KG1 (cell line): ENCODE data around the gene C19orf12.
"Not testable (repeated sequence)": the region's sequence is repeated elsewhere in the genome, so short reads cannot be mapped to it uniquely, and the experiment has no call there.

ENCODE experiments used
- DNase-seq: peaks from one replicate; lab custom pipeline; 2025; lab: John Stamatoyannopoulos, UW

C19orf12 gene

DNA sequence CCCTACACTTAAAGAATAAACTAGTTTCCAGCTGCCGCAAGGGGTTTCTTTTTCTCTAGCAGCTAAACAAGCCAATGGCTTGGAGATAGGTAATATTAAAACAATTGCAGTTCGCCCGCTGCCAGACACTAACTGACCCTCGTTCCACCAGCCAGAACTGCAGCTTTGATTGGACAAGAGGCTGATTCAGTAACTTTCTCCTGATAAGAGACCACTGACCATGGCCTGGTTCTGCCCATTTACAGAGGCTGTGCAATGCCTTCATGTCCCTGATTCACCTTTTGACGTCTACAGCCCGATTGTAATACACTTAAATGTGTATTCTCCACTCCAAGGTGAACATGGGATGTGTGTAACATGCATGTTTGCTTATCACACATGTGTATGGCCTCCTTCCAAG is 12.8 kb upstream of the C19orf12 start:
- no peak for DNase-seq

DNA sequence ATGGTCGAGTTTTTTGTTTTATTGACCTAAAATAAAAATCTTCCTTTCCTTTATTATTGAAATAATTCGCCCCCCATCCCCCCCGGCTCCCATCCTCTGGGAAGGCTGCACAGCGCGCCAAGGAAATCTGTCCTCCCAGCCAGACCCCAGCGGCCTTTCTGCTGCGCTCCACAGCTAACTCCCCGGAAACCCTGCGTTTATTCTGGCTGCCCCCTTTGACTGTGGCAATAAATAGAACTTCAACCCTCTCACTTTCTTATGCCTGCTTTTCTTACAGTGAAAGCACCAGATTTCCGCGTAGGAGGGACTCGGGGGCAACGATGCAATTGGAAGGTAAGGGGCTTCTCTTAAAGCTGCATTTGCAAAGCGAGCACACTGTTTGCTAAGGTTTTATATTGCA is 9.7 kb upstream of the C19orf12 start:
- no peak for DNase-seq

DNA sequence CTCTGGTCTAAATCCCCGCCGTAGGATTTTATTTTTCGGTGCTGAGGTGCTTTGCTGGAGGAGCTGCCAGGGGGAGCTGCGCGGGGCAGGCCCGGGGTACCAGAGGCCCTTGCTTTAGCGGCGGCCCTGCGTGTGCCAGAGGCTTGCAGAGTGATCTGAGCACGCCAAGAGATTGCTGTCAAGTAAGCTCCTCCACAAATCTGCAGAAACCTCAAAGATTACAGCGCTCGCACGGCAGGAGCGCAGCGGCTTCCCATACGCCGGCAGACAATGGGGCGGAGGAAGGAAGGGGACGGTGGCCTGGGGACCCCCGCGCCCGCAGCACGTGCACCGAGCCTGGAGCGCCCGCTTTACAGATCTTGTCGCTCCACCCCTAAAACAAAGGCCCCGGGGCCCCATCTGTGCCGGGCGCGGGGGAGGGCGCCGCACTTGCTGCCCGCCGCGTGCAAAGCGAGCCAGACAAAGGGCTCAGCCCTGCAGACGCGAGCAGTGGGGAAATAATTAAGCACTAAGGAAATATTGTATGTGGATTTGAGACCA is 9.1 kb upstream of the C19orf12 start:
- peak; percentile 27 for DNase-seq

DNA sequence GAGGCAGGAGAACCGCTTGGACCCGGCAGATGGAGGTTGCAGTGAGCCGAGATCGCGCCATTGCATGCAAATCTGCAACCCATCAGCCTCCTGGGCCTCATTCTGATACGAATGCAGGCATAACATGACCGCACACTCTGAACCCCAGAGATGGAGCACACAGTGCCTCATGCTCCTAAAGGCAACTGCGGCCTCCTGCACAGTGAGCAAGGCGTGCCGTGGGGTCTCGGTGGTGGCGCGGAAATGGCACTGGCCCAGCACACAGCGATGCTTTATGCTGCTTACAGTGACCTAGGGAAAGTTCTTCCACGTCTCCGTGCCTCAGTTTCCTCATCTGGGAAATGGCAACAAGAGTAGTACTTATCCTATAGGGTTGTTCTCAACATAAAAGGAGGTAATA is 2.0 kb upstream of the C19orf12 start:
- no peak for DNase-seq

DNA sequence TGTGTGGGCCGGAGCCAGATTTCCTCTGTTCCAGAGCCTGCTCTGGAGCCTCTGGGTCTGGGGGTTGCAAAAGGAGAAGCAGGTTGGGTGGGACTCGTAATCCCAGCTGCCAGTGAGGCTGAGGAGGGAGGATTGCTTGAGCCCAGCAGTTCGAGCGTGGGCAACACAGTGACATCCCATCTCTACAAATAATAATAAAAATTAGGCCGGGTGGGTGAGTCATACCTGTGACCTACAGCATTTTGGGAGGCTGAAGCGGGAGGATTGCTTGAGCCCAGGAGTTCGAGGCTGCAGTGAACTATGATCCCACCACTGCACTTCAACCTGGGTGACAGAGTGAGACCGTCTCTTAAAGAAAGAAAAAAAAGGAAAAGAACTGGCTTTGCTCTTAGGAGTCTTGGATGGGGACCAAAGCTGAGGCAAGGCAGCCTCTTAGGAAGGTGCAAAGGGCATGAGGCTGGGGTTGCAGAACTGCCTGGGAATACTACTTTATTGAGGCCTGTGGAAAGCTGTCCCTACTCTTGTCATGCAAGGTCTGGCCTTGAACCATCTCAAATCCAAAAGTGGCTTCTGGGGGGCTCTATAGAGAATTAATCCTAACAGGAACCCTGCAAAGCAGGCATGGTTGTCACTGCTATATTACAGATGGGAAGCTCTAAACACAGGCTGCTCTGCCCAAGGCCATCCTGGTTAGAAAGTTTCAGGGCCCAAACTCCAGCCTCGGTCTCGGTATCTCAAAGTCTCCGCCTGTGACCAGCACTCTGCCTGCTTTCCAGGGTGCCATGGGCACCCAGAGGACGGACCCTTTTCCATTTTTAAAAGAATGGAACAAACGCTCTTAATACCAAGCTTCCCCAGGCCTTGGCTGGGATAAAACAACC is 880 bp upstream of the C19orf12 start:
- no peak for DNase-seq

DNA sequence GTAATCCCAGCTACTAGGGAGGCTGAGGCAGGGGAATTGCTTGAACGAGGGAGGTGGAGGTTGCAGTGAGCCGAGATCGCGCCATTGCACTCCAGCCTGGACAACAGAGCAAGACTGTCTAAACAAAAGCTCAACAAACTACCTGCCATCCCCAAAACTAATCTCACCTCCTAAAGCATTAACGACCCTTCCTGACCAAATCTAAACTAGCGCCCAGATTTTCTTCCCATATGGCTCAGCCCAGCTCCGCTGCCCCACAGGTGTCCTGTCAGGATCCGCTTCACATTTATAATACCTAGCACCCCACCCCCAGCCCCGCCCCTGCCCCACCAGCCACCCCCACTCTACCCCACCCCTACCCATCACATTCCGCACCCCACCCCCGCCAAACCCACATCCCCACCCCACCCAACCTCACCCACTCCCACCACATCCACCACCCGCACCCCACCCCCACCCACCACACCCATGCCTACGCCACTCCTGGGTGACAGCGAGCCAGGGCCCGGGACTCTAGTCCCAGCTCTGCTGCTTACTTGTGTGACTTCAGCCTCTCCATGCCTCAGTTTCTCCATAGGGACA is 599 bp downstream of the C19orf12 start:
- DNase-seq: no peak

DNA sequence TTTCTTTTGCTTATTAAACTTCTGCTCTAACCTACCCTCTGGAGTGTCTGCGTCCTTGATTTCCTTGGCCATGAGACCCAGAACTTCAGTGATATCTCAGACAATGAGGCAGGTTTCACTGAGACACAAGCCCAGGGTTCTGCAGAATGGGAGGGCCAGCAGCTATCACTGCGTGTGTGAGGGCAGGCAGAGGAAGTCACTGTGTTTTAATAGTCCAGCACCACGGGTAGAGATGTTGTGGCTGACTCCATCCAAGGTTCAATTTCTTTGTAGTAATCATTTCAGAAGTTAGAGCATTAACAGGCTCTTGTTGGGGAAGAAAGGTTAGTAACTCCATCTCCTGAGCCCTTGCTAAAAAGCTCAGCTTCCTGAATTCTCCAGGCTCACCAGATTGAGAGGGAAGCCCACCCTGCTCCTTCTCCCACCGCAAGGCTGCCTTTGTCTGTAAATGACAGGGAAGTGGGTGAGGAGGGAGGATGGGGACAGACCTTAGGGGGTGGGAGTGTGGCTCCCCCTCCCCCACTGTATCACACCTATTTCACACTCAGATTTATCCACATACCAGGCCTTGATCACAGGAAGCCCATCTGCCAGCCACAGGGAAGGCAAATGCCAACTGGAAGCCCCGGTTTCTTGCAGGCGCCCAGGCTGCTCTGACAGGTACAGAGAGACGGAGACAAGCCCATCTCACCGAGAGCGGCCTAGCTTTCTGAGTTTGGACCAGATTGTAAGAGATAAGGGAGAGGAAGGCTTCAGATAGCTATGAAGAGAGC is 2.1 kb downstream of the C19orf12 start:
- no peak for DNase-seq

DNA sequence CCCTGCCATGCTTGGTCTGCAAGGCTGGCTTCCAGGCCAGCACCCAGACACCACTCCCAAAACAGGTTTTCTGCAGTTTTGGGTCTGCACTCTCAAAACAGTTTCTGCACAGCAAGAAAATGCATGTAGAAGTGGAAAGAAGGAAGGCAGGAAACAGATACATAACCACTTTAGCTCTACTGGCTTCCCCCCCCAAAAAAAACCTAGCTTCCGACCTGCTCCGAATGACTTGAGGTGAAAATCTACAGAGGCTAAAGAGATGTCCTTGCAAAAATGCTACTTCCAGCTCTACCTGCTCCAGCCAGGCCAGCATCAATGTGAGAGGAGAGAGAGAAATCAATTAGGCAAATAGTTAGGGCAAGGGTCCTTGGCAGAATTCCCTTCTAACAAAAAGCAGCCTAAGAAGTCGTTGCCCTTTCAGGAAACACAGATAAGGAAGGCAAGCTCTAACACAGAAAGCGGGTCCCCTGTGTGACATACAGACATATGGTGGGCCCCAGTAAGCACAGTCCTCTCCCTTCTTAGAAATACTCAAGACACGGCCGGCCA is 3.4 kb downstream of the C19orf12 start:
- no peak for DNase-seq

DNA sequence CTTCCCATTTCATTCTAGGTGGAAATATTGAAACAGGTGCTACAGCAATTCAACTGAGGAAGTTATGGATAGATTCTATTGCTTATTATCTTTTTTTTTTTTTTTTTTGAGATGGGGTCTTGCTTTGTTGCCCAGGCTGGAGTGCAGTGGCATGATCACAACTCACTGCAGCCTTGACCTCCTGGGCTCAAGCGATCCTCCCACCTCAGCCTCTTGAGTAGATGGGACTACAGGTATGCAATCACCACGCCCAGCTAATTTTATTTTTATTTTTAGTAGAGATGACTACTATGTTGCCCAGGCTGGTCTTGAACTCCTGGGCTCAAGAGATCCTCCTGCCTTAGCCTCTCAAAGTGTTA is 5.6 kb downstream of the C19orf12 start:
- not testable (repeated sequence) for DNase-seq

DNA sequence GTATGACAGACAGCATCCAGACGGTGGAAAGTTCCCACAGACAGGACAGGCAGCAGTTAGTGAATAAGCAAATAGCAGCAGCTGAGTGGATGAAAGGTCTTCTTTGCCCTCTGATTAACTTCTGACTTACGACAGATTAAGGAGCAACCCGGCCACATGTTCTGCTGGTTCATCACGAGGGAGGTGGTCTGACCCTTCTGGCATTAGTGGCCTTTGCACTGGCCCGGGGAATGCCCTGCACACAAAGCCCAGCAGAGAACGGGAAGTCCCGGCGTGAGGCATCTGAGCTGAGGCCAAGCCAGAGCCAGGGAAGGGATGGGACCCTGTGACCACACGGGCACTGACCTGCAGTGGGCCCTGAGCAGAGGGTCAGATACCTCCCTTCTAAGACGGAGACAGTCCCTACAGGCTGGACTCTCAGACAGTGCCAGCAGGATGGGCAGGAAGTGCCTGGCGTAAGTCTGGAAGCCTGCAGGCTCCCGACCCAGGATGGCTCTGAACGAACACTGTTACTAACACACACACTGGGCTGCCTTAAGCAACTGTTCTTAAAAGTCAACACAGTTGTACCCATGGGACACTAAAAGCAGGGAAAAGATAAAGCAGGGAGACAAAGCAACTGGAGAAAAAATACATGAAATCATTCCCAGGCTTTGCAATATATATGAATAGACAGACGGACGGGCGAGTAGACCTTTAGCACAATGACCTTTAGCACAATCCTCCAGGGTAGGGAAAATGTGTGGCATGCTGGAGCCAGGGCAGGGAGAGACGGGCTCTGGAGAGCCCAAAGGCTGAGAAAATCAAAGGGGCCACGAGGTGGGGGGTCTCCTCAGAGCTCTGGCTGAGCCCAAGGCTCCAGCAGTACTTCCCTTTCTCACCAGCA is 6.3 kb downstream of the C19orf12 start:
- no peak for DNase-seq

DNA sequence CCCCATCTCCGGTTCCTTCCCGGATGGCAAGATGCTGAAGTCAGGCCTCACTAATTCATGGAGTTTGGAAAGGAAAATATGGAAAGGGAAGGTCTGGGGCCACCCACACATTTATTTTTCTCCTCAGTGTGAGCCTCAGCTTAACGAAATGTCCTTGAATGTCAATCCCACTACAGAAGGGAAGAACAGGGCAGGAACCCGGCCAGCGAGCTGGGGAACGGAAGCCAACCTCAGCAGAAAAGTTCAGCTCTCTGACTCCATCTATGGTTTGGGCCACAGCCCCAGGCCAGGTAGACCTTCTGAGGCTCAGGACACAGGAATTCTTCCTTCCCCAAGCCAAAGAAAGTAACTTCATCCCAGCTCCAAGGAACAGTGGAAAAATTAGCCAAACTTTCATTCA is 8.4 kb downstream of the C19orf12 start:
- DNase-seq: no peak

DNA sequence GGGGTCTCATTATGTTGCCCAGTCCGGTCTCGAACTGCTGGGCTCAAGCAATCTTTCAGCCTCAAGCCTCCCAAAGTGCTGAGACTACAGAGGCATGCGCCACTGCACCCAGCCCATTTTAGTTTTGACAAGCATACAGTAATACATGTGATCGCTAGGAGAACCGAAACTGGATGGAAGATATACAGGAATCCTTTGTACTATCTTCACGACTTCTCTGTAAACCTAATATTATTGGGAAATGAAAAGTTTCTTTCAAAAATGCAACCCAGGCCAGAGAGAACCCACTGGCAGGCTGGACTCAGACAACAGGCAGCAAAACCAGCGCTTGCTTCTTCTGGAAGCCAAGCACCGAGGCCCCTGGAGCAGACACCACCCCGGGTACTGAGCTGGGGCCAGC is 9.4 kb downstream of the C19orf12 start:
- no peak for DNase-seq

DNA sequence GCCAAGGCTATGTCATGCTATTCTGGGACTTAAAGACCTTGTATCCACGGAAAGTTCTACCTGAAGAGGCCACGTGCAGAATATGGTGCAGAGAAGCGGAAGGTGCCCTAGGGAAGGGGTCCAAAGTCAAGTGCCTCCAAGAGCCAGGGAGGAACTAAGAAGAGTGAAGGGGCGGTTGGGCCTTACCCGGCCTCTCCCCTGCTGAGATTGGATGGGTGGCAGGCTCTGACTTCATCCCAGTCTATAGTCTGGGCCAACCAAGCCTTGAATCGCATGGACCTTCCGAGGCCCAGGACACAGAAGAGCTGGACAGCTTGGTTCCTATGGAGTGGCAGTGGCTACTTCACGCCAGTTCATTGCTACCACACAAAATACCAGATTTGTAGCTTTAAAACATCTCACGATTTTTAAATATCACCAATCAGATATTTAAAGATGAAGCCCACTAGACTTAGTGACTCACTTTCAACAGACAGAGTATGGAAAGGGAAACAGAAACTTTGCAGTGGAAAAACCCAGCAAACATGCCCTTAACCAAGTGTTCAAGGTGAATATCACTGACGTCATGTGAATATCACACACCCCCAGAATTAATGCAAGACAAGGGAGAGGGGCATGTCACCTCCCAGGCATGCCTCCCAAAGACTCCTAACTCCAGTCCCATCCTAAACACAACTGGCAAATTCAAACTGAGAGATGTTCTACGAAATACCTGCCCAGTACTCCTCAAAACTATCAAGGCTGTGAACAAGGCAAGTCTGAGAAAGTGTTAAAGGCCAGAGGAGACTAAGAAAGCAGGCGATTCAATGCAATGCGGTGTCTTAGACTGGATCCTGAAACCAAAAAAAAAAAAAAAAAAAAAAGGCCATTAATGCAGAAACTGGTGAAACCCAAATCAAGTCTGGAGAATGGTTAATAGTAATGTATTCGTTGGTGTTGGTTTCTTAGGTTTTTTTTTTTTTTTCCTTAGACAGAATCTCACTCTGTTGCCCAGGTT is 10.2 kb downstream of the C19orf12 start:
- DNase-seq: no peak

DNA sequence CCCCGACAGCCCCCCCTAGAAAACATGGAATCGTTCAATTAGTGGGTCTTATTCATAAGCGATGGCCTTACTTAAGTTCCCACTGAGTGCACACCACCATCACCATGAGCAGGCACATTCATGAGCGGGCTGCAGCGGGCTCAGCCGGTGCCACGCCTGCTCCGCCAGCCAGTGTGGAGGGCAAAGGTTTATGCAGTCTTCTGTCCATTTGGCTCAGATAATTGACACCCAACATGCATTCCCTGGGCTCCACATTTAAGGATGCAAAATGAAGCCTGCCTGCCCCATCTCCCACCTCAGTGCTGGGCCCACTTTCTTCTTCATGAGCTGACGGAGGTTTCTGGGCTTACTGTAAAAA is 12.1 kb downstream of the C19orf12 start:
- no peak for DNase-seq

DNA sequence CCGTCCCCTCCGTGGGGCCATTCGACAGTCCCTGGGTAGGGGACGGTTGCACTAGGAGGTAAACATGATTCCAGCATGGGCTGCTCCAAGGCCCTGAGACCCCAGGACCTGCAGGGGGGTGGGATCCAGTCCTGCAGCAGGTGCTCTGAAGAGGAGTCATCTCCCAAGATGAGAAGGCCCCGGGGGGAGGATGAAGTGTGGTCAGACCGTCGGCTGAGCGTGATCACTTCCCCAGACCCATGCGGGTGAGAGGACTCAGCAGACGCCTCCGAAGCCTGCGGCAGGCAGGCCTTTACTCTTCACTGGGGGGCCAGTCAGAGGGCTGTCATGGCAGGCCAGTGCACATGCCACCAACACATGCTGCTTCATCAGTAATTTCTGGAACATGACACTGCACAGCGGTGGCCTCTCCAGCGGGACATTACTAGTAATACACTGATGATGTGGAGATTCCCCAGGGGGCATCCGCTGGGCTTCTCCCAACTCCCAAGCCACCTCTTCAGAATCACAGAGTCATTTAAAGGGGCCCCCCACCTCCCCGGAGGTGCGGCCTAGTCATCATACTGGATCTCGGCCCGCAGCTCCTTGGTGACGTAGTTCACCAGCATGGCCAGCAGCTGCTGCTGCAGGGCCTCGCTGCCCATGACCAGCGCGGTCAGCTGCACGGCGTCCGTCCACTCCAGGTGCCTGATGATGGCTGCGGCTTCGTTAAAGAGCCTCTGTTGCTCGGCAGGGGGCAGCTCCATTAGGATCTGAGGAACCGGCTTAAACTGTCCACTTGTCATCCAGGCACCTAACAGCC is 12.7 kb downstream of the C19orf12 start:
- no peak for DNase-seq

DNA sequence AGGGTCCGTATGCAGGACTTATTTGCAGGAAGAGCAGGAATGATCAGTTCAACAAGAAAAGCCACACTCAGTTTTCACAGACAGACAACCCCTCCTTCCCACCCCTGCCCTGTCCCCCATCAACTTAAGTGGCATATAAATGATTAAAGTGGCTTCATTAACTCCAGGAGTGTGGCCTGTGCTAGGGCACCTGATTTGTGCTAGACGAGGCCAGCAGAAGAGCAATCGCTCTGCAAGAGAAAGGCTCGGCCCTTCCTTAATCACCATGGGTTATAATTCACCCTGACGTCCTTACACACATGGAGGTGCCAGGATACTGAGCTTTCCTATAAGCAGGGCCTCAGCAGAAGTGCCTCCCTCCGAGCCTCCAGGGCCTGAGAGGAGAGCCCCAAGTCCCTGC is 14.6 kb downstream of the C19orf12 start:
- no peak for DNase-seq

DNA sequence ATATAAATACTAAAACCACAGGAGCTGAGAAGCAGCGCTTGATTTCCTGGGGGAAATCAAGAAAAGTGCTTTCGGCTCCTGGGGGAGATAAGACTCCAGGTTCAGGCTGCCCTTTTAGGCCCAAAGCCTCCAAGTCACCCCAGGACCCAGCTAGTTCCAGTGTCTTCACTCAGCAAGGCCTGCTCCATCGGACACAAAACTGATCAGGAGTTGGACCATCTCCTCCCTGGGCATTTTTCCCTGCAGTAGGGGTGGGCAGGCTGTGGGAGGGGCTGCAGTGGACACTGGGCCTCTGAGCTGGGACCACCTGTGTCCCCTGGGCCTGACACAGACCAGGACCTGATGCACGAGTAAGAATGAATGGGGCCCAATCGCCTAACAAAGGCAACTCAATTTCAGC is 15.2 kb downstream of the C19orf12 start:
- no peak for DNase-seq

DNA sequence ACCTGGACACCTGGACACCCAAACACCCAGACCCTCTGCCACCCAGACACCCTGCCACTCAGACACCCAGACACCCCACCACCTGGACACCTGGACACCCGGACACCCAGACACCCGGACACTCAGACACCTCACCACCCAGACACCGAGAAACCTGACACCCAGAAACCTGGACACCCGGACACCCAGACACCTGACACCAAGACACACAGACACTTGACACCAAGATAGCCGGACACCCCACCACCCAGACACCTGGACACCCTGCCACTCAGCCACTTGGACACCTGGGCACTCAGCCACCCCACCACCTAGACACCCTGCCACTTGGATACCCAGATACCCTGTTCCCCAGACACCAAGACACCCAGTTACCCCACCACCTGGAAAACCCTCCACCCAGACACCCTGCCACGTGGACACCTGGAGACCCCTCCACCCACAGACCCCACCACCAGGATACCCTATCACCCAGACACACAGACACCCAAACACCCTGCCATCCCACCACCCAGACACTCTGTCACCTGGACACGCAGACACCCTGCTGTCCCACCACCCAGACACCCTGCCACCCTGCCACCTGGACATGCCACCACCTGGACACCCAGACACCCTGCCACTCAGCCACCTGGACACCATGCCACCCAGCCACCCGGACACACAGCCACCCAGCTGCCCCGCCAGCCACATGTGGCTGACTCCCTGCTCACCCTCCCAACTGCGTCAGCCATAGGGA is 17.4 kb downstream of the C19orf12 start:
- DNase-seq: no peak

DNA sequence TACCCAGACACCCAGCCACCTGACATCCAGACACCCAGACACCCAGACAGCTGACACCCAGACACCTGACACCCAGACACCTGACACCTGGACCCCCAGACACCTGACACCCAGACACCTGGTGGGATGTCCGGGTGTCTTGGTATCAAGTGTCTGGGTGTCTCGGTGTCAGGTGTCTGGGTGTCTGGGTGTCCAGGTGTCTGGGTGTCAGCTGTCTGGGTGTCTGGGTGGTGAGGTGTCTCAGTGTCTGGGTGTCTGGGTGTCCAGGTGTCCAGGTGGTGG is 18.6 kb downstream of the C19orf12 start:
- no peak for DNase-seq
